Measurements from ENCODE around the gene IRF9. TPM values are rescaled to one million over a fixed set of nuclear protein-coding genes. Genes with fewer than 3 reads are reported as not detected.

The IRF9 gene
- total RNA-seq (2022; extraction: Qiagen RNA extraction) = 16.8 to 21.0 TPM (median 17.7 TPM) in 5 replicates

GRCh38 chr14:24160850-24161804, at the start of gene IRF9:
Gene IRF9 (plus strand): TSS chr14:24161265. CDS start chr14:24162145, 880 bp downstream.

GRCh38 chr14:24114532-24115421, 46.3 kb upstream of the IRF9 start, which contains the start of the genes DCAF11 and NRL:
Gene DCAF11 (plus strand): TSS chr14:24114777. CDS start chr14:24115595, 818 bp downstream.
Gene NRL (minus strand): TSS chr14:24114949. CDS start chr14:24082848, 32,101 bp downstream.

GRCh38 chr14:24130380-24130716, 30.7 kb upstream of the IRF9 start, which contains the start of gene FITM1:
Gene FITM1 (plus strand): TSS chr14:24130659. CDS start chr14:24131564, 905 bp downstream.

GRCh38 chr14:24135834-24136683, 25.0 kb upstream of the IRF9 start, which contains the start of gene PSME1:
Gene PSME1 (plus strand): TSS chr14:24136194. CDS start chr14:24136263, 69 bp downstream.

GRCh38 chr14:24141097-24141880, 19.8 kb upstream of the IRF9 start, which contains the start of gene EMC9:
Gene EMC9 (minus strand): TSS chr14:24141591. CDS start chr14:24141304, 287 bp downstream.

GRCh38 chr14:24146453-24146977, 14.6 kb upstream of the IRF9 start, which contains the start of gene PSME2:
Gene PSME2 (minus strand): TSS chr14:24146610. CDS start chr14:24146581, 29 bp downstream.

GRCh38 chr14:24146978-24147760, 13.9 kb upstream of the IRF9 start, which contains the start of gene RNF31:
Gene RNF31 (plus strand): TSS chr14:24147498. CDS start chr14:24147699, 201 bp downstream.

GRCh38 chr14:24171422-24172260, 10.6 kb downstream of the IRF9 start, which contains the start of gene REC8:
Gene REC8 (plus strand): TSS chr14:24172080. CDS start chr14:24172553, 473 bp downstream.

GRCh38 chr14:24188251-24189058, 27.4 kb downstream of the IRF9 start, which contains the start of gene IPO4:
Gene IPO4 (minus strand): TSS chr14:24188816. CDS start chr14:24188787, 29 bp downstream.

GRCh38 chr14:24195186-24196070, 34.4 kb downstream of the IRF9 start, which contains the start of gene TM9SF1:
Gene TM9SF1 (minus strand): TSS chr14:24195441. CDS start chr14:24195019, 422 bp downstream.

GRCh38 chr14:24212924-24213865, 52.1 kb downstream of the IRF9 start, which contains the start of gene CHMP4A:
Gene CHMP4A (minus strand): TSS chr14:24213488. CDS start chr14:24213439, 49 bp downstream.

GRCh38 chr14:24215495-24216344, 54.7 kb downstream of the IRF9 start, which contains the start of gene MDP1:
Gene MDP1 (minus strand): TSS chr14:24216066. CDS start chr14:24215955, 111 bp downstream.

